ENCODE results near the gene CORO2A.

DNA sequence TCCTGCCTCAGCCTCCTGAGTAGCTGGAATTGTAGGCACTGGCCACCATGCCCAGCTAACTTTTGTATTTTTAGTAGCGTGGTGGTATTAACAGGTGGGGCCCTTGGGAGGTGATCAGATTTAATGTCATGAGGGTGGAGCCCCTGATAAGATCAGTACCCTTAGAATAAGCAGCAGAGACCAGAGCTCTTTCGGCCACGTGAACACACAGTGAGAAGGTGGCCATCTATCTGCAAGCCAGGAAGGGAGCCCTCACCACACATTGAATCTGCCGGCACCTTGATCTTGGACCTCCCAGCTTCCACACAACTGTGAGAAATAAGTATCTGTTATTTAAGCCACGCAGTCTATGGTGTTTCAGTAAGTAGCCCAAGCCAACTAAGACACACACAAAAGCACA, 40.5 kb upstream of the CORO2A start:
- TF ChIP-seq POLR2A (IDR thresholded peaks at IDR 0.05; ENCODE audit: low read depth, low read length): no peak
- TF ChIP-seq, protein P1, sequence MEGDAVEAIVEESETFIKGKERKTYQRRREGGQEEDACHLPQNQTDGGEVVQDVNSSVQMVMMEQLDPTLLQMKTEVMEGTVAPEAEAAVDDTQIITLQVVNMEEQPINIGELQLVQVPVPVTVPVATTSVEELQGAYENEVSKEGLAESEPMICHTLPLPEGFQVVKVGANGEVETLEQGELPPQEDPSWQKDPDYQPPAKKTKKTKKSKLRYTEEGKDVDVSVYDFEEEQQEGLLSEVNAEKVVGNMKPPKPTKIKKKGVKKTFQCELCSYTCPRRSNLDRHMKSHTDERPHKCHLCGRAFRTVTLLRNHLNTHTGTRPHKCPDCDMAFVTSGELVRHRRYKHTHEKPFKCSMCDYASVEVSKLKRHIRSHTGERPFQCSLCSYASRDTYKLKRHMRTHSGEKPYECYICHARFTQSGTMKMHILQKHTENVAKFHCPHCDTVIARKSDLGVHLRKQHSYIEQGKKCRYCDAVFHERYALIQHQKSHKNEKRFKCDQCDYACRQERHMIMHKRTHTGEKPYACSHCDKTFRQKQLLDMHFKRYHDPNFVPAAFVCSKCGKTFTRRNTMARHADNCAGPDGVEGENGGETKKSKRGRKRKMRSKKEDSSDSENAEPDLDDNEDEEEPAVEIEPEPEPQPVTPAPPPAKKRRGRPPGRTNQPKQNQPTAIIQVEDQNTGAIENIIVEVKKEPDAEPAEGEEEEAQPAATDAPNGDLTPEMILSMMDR (conservative IDR thresholded peaks at IDR 0.05; ENCODE audit: low read depth, low read length): no peak
- TF ChIP-seq FOS (IDR thresholded peaks at IDR 0.05; ENCODE audit: low read depth, low read length): no peak
- TF ChIP-seq, protein P2, sequence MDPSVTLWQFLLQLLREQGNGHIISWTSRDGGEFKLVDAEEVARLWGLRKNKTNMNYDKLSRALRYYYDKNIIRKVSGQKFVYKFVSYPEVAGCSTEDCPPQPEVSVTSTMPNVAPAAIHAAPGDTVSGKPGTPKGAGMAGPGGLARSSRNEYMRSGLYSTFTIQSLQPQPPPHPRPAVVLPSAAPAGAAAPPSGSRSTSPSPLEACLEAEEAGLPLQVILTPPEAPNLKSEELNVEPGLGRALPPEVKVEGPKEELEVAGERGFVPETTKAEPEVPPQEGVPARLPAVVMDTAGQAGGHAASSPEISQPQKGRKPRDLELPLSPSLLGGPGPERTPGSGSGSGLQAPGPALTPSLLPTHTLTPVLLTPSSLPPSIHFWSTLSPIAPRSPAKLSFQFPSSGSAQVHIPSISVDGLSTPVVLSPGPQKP (IDR thresholded peaks at IDR 0.05; ENCODE audit: borderline replicate concordance, low read depth, low read length): no peak

All from IMR-90 (cell line).